Breast epithelium (tissue), 3 donors: ENCODE measurements around the gene ARL5C.

ENCODE experiments used
- CTCF ChIP-seq, 3 donors: fragments of 450-650 bp; IDR thresholded peaks; one replicate each; pipeline ENCODE4 v1.5.1; 2016 to 2017; ENCODE audit warnings: antibody characterized with exemption in 3 of 3, mild to moderate bottlenecking in 3 of 3, moderate library complexity in 3 of 3
- POLR2A ChIP-seq: fragments of 450-650 bp; IDR thresholded peaks from one replicate; pipeline ENCODE4 v1.6.1; 2016; ENCODE audit warnings: antibody characterized with exemption, mild to moderate bottlenecking, moderate library complexity
- POLR2AphosphoS5 ChIP-seq, 3 donors: sonication (generic); formaldehyde crosslinking; IDR thresholded peaks; one replicate each; pipeline ENCODE4 v1.6.1; 2017; ENCODE audit warnings: antibody characterized with exemption in 3 of 3

- TF ChIP-seq CTCF (IDR thresholded peaks at IDR 0.05) (no peak), POLR2A (no peak), POLR2AphosphoS5 (IDR thresholded peaks at IDR 0.05) (no peak)
Observed at GRCh38 chr17:39204245-39204644, 38.3 kb upstream of the ARL5C start.
